HG03439 (cell line): ENCODE measurements around the gene PDXK.
A peak's percentile ranks its signal among the peaks of the same experiment; 100 is the strongest.

Source experiments
- ATAC-seq: cut with Tn5 transposase; IDR thresholded peaks from one replicate; pipeline ENCODE4 v1.9.1; 2021; ENCODE audit warnings: mild to moderate bottlenecking, moderate library complexity; ENCODE audit not compliant: unreplicated experiment

The PDXK gene

GRCh38 chr21:43801006-43801783 is 82.3 kb downstream of the PDXK start:
- no peak for ATAC-seq

GRCh38 chr21:43802713-43803313 is 83.9 kb downstream of the PDXK start:
- no peak for ATAC-seq

- ATAC-seq: no peak
These were observed 84.8 kb downstream of the PDXK start for GRCh38 chr21:43803558-43804300.

- ATAC-seq: peak; percentile 74
These were observed 86.4 kb downstream of the PDXK start for GRCh38 chr21:43805275-43805800.

- ATAC-seq: peak; percentile 4
These were observed 87.2 kb downstream of the PDXK start for GRCh38 chr21:43806017-43806710.

GRCh38 chr21:43808367-43808766 is 89.4 kb downstream of the PDXK start:
- ATAC-seq: no peak

GRCh38 chr21:43808832-43809251 is 89.9 kb downstream of the PDXK start:
- ATAC-seq: no peak

GRCh38 chr21:43809346-43809799 is 90.4 kb downstream of the PDXK start:
- no peak for ATAC-seq

- ATAC-seq: no peak
These were observed 91.0 kb downstream of the PDXK start for GRCh38 chr21:43809853-43810504.

- no peak for ATAC-seq
These were observed 91.8 kb downstream of the PDXK start for GRCh38 chr21:43810505-43811261.

GRCh38 chr21:43811262-43812105 is 92.6 kb downstream of the PDXK start:
- no peak for ATAC-seq
